ENCODE results near the gene NUP205. TPM values are rescaled to one million over a fixed set of nuclear protein-coding genes. Genes with fewer than 3 reads are reported as not detected.
"Not testable (repeated sequence)": the region's sequence is repeated elsewhere in the genome, so short reads cannot be mapped to it uniquely, and the experiment has no call there.

NUP205 gene
- total RNA-seq, 6 experiments from 2014 or later: 12.3 to 20.8 (median 16.1) TPM

DNA sequence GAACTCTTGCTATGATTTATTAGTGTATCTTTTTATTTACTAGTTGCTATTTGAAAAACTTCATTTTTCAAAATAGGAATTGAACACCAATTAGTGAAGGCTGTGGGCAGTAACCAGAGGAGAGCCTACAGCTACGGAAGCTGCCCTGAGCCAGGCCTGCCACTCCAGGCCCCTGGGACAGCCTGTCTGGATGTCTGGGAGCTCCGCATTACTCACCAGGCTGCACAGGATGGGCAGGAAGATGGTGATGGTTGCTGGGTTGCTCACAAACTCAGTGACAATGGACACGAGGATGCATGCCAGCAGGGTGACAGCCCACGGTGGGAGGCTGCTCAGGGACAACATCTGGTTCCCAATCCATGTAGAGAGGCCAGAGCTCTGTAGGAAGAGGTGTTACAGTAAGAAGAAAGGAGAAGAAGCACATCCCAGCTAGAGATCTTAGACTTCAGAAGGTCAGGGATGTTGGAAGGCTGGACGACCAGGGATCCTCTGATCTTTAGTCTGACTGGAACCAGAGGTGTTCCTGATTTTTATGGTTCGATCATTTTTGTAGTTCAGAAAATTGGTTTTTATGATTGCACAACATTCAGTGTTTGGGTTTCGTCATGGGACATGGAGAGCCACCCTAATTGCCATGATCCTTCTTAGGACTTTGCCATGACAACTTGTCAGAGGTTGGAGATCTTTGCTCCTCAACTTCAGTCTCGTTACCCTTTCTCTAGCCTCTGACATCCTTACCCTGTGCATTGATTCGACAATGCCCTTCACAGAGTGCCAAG is 127.8 kb downstream of the NUP205 start:
- Histone ChIP-seq H3K27me3 (no peaks in the 10 kb centered on the region), H3K4me1 (no peaks in the 10 kb centered on the region), H3K27ac (no peak overlapping the region), H3K36me3 (no peaks in the 10 kb centered on the region), H3K9me3 (no peaks in the 10 kb centered on the region), H3K4me3 (no peak overlapping the region)
- ATAC-seq: no peak
- TF ChIP-seq, protein P1, sequence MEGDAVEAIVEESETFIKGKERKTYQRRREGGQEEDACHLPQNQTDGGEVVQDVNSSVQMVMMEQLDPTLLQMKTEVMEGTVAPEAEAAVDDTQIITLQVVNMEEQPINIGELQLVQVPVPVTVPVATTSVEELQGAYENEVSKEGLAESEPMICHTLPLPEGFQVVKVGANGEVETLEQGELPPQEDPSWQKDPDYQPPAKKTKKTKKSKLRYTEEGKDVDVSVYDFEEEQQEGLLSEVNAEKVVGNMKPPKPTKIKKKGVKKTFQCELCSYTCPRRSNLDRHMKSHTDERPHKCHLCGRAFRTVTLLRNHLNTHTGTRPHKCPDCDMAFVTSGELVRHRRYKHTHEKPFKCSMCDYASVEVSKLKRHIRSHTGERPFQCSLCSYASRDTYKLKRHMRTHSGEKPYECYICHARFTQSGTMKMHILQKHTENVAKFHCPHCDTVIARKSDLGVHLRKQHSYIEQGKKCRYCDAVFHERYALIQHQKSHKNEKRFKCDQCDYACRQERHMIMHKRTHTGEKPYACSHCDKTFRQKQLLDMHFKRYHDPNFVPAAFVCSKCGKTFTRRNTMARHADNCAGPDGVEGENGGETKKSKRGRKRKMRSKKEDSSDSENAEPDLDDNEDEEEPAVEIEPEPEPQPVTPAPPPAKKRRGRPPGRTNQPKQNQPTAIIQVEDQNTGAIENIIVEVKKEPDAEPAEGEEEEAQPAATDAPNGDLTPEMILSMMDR (IDR thresholded peaks at IDR 0.05): no peak
- TF ChIP-seq POLR2A (IDR thresholded peaks at IDR 0.05): no peak
- no peak for DNase-seq
- intact Hi-C loops (cut with DNase I): no loop called here
- 86% methylated on average over 7 of the region's 9 CpGs for WGBS (ENCODE audit: insufficient coverage, low coverage, low lambda C conversion rate, missing lambda C conversion rate)

DNA sequence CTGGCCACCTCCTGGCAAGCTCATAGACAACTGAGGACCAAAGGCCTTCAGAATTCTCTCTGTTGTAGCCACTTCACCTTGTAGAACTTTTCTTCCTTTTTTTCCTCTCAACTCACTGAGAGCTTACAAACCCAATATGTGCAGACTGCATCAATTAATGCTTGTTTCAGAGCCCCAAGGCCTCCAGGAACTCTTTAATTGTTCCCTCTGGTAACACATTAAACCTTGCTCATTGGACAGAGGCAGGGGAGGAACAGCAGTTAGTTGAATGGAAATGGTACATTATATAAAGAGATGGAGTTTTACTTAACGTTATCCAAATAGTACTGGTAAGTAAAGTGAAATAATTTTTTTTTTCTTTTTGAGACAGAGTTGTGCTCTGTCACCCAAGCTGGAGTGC is 129.7 kb downstream of the NUP205 start:
- 18% methylated on average over 1 of the region's 1 CpG for WGBS (ENCODE audit: insufficient coverage, low coverage, low lambda C conversion rate, missing lambda C conversion rate)
- DNase-seq (no peak), ATAC-seq (no peak)
- TF ChIP-seq POLR2A (IDR thresholded peaks at IDR 0.05): no peak
- TF ChIP-seq, protein P1 (IDR thresholded peaks at IDR 0.05): no peak
- no peak overlapping the region for H3K27ac ChIP-seq
- H3K9me3 ChIP-seq: no peaks in the 10 kb centered on the region
- intact Hi-C loops (cut with DNase I): no loop called here
- no peaks in the 10 kb centered on the region for H3K27me3 ChIP-seq
- no peaks in the 10 kb centered on the region for H3K4me1 ChIP-seq
- H3K36me3 ChIP-seq: no peaks in the 10 kb centered on the region
- H3K4me3 ChIP-seq: no peak overlapping the region

DNA sequence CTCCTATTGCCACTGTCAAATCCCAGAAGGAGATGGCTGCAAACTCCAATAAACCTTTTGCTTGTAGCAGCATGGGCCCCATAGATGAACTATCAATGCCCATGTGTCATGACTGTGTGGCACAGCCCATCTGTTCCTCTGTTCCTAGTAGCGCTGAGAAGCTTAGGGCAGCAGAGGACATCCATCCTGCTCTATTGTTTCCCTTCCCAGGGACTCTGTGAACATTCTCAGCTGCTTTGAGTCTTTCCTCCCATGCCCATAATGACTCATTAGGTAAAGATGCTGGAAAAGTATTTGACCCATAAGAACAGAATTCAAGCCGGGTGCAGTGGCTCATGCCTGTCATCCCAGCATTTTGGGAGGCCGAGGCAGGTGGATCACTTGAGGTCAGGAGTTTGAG is 132.8 kb downstream of the NUP205 start:
- Histone ChIP-seq H3K27ac (no peak overlapping the region), H3K36me3 (no peaks in the 10 kb centered on the region), H3K27me3 (no peaks in the 10 kb centered on the region), H3K4me1 (no peaks in the 10 kb centered on the region), H3K4me3 (no peak overlapping the region), H3K9me3 (no peaks in the 10 kb centered on the region)
- DNase-seq: no peak
- no peak for ATAC-seq
- intact Hi-C loops (cut with DNase I): no loop called here
- TF ChIP-seq, protein P1 (IDR thresholded peaks at IDR 0.05): no peak
- no peak for TF ChIP-seq POLR2A (IDR thresholded peaks at IDR 0.05)
- 87% methylated on average over 3 of the region's 3 CpGs for WGBS (ENCODE audit: insufficient coverage, low coverage, low lambda C conversion rate, missing lambda C conversion rate)

DNA sequence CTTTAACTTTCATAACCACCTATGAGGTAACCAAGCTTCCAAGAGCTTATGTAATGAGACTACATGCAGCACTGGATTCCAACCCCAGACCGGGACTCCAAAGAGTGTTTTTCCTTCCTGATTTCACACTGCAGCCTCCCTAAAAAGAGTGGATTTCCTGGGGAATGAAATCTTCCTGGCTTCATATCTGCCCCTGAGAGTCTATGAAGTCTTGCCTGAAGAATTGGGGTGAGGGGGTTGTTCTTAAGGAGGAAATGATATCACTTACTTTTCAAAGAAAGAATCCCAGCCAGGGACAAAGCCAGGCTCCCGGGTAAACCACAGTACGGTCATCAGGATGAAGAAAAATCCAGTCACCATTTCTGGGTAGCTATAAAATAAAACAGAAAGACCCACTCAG is 134.3 kb downstream of the NUP205 start:
- Histone ChIP-seq H3K36me3 (no peaks in the 10 kb centered on the region), H3K27me3 (no peaks in the 10 kb centered on the region), H3K4me1 (no peaks in the 10 kb centered on the region), H3K27ac (no peak overlapping the region), H3K4me3 (no peak overlapping the region), H3K9me3 (no peaks in the 10 kb centered on the region)
- intact Hi-C loops (cut with DNase I): no loop called here
- WGBS (ENCODE audit: insufficient coverage, low coverage, low lambda C conversion rate, missing lambda C conversion rate): 77% methylated on average over 3 of the region's 3 CpGs
- no peak for TF ChIP-seq POLR2A (IDR thresholded peaks at IDR 0.05)
- TF ChIP-seq, protein P1 (IDR thresholded peaks at IDR 0.05): no peak
- DNase-seq: no peak
- peak in 2 of 4 donors; percentile 54 to 62 for ATAC-seq

DNA sequence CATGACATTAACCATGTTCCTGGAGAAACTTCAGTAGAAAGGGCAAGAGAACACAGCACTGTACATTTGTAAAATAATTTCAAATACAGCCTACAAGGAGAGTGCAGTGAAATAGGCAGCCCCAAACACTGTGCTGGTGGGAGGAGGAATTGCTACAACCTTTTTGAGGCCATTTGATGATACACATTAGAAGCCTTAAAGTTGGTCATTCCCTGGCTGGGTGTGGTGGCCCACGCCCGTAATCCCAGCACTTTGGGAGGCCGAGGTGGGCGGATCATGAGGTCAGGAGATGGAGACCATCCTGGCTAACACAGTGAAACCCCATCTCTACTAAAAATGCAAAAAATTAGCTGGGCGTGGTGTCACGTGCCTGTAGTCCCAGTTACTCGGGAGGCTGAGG is 134.9 kb downstream of the NUP205 start:
- DNase-seq; H3K9me3 ChIP-seq; H3K4me3 ChIP-seq; ATAC-seq; H3K4me1 ChIP-seq; H3K27ac ChIP-seq; H3K27me3 ChIP-seq; intact Hi-C loops (cut with DNase I); H3K36me3 ChIP-seq: not testable (repeated sequence)
- WGBS (ENCODE audit: insufficient coverage, low coverage, low lambda C conversion rate, missing lambda C conversion rate): 92% methylated on average over 2 of the region's 7 CpGs

Data from right lobe of liver (tissue), 6 donors.